ENCODE results near the gene NMRK2.

The NMRK2 gene

DNA sequence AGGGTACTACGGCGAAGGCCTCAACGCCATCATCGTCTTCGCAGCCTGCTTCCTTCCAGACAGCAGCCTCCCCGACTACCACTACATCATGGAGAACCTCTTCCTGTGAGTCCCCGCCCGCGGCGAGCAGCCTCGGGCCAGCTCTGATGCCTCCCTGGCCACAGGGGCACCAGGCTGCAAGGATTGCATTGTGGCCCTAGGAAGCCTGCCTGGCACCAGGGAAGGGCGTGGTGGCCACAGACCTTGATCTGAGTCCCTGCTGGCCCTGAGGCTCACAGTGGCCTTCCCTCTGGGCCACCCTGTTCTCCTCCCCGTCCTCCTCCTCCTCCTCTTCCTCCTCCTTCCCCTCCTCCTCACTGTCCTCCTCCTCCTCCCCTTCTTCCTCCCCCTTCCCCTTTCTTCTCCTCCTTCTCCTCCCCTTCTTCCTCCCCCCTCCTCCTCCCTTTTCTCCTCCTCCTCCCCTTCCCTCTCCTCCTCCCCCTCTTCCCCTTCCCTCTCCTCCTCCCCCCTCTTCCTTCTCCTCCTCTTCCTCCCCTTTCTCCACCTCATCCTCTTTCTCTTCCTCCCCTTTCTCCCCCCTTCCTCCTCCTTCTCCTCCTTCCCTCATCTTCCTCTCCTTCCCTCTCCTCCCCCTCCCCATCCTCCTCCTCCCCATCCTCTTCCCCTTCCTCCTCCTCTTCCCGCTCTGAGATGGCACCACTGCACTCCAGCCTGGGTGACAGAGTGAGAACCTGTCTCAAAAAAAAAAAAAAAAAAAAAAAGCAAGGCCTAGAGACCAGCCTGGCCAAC lies 24.4 kb upstream of the NMRK2 start:
- Mint-ChIP-seq H3K27ac (no peak overlapping the region), H3K4me1 (no peaks in the 10 kb centered on the region), H3K4me3 (no peak overlapping the region), H3K27me3 (ENCODE audit: low read depth, poor library complexity) (no peaks in the 10 kb centered on the region), H3K9me3 (peaks cover 16% of the 10 kb centered on the region), H3K36me3 (ENCODE audit: low read depth) (no peaks in the 10 kb centered on the region)
- TF ChIP-seq, protein P1, sequence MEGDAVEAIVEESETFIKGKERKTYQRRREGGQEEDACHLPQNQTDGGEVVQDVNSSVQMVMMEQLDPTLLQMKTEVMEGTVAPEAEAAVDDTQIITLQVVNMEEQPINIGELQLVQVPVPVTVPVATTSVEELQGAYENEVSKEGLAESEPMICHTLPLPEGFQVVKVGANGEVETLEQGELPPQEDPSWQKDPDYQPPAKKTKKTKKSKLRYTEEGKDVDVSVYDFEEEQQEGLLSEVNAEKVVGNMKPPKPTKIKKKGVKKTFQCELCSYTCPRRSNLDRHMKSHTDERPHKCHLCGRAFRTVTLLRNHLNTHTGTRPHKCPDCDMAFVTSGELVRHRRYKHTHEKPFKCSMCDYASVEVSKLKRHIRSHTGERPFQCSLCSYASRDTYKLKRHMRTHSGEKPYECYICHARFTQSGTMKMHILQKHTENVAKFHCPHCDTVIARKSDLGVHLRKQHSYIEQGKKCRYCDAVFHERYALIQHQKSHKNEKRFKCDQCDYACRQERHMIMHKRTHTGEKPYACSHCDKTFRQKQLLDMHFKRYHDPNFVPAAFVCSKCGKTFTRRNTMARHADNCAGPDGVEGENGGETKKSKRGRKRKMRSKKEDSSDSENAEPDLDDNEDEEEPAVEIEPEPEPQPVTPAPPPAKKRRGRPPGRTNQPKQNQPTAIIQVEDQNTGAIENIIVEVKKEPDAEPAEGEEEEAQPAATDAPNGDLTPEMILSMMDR (IDR thresholded peaks at IDR 0.05): no peak
- DNase-seq: no peak

DNA sequence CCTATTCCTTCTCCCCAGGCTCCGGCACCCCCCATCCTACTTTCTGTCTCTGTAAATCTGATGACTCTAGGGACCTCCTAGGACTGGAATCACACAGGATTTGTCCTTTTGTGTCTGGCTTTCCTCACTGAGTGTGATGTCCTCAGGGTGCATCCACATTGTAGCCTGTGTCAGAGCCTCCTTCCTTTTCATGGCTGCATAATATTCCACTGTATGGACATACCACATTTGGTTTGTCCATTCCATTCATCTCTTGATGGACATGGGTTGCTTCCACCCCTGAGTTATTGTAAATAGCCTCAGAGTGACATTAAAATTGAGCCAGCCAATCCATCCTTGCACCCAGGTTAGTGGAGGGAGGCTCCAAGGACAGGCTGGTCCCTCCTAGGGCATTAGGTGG lies 22.8 kb upstream of the NMRK2 start:
- Mint-ChIP-seq H3K9me3 (peaks cover 16% of the 10 kb centered on the region), H3K36me3 (ENCODE audit: low read depth) (no peaks in the 10 kb centered on the region), H3K27me3 (ENCODE audit: low read depth, poor library complexity) (peaks cover 6% of the 10 kb centered on the region), H3K4me1 (no peaks in the 10 kb centered on the region), H3K27ac (no peak overlapping the region), H3K4me3 (no peak overlapping the region)
- TF ChIP-seq, protein P1 (IDR thresholded peaks at IDR 0.05): no peak
- DNase-seq: no peak

GRCh38 chr19:3914199-3914598 lies 18.7 kb upstream of the NMRK2 start:
- Mint-ChIP-seq H3K27ac (no peak overlapping the region), H3K4me3 (no peak overlapping the region), H3K27me3 (ENCODE audit: low read depth, poor library complexity) (peaks cover 15% of the 10 kb centered on the region), H3K9me3 (peaks cover 19% of the 10 kb centered on the region), H3K36me3 (ENCODE audit: low read depth) (no peaks in the 10 kb centered on the region), H3K4me1 (no peaks in the 10 kb centered on the region)
- TF ChIP-seq, protein P1 (IDR thresholded peaks at IDR 0.05): no peak
- no peak for DNase-seq

- no peaks in the 10 kb centered on the region for H3K4me1 Mint-ChIP-seq
- no peaks in the 10 kb centered on the region for H3K36me3 Mint-ChIP-seq (ENCODE audit: low read depth)
- H3K27ac Mint-ChIP-seq: no peak overlapping the region
- peaks cover 19% of the 10 kb centered on the region for H3K27me3 Mint-ChIP-seq (ENCODE audit: low read depth, poor library complexity)
- TF ChIP-seq, protein P1 (IDR thresholded peaks at IDR 0.05): no peak
- no peak overlapping the region for H3K4me3 Mint-ChIP-seq
- peaks cover 9% of the 10 kb centered on the region for H3K9me3 Mint-ChIP-seq
- DNase-seq: no peak
These were observed 16.8 kb upstream of the NMRK2 start for GRCh38 chr19:3916033-3916432.

DNA sequence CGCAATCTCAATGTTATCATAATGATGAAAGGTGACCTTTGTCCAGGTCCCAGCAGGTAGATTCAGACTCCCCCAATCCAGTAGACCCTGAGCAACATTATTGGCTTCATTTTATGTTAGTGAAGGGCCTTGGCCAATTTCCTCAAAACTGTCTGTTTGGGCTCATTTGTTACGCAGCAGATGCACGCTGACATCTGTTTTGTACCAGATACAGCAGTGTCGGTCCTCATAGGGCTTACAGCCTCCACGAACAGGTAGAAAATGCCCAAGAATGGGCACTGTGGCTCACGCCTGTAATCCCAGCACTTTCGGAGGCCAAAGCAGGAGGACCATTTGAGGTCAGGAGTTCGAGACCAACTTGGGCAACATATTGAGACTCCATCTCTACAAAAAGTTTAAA lies 13.1 kb upstream of the NMRK2 start:
- H3K9me3 Mint-ChIP-seq: peaks cover 31% of the 10 kb centered on the region
- no peak for DNase-seq
- H3K27ac Mint-ChIP-seq: no peak overlapping the region
- H3K27me3 Mint-ChIP-seq (ENCODE audit: low read depth, poor library complexity): peaks cover 15% of the 10 kb centered on the region
- no peaks in the 10 kb centered on the region for H3K36me3 Mint-ChIP-seq (ENCODE audit: low read depth)
- no peaks in the 10 kb centered on the region for H3K4me1 Mint-ChIP-seq
- TF ChIP-seq, protein P1 (IDR thresholded peaks at IDR 0.05): no peak
- H3K4me3 Mint-ChIP-seq: no peak overlapping the region

Measured in nephron progenitor cell (in vitro differentiated cells).